Nucleus accumbens (tissue), 56 donors: Measurements from ENCODE around the gene UBE2E2.

ENCODE experiments used
- DNase-seq, 56 donors: peaks; one replicate each; lab custom pipeline; 2025; lab: John Stamatoyannopoulos, UW

Gene UBE2E2

DNA sequence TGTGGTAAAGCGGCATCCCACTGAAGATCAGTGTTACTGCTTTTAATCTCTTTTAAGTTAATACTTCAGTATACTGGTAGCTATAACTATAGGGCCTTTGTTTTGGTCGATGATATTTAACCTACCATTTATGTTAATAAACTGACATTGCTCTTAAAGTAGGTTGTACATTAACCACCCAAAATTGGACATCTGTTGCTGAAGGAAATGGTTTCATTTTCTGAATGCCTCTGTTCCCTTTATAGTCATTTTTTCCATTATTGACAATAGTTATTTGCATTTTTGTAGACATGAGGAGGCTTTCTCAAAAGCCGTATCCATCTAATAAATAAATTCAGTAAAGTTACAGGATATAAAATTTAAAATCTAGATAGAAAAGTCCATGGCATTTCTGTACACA is 350.2 kb downstream of the UBE2E2 start:
- DNase-seq = no peak

DNA sequence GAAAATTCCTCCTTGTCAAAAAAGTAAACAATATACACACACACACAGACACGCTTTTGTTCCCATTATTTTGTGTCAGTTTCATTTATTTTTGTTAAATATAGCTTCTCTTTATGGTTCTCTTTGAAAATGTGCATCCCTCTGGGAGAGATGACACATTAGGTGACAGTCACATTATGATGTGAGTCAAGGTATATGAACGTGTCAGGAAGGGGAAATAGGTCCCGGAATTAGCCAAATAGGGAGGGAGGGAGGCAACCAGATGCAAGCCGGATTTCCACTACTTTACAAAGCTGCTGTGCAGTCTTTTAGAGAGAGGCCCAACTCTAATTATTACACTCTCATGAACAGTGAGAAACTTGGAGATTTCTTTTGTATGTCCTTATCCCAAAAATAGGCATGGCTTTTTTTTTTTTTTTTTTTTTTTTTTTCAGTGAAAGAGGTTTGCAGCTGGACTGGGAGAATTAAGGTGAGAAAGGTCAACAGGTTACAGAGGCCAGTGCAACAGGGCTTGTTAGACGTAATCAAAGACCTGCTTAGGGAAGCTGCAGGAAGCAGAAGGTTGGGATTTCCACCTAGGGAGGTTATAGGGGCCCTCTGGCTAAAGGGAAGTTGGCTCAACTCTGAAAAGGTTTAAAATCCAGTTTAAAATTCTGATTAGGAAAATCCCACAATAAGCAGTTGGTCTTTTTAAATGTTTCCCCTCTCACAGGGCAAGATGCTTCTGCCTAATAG is 362.1 kb downstream of the UBE2E2 start:
- no peak for DNase-seq

DNA sequence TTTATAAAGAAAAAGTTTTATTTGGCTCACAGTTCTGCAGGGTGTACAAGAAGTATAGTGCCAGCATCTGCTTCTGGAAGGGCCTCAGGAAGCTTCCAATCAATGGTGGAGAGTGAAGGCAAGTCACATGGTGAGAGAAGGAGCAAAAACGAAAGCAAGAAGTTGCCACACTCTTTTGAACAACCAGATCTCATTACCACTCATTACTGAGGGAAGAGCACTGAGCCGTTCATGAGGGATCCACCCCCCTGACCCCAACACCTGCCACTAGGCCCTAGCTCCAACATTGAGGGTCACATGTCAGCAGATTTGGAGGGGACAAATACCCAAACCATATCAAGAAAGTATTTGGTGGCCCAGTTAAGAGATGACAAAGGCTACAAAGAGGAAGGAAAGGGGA is 363.4 kb downstream of the UBE2E2 start:
- DNase-seq = no peak

DNA sequence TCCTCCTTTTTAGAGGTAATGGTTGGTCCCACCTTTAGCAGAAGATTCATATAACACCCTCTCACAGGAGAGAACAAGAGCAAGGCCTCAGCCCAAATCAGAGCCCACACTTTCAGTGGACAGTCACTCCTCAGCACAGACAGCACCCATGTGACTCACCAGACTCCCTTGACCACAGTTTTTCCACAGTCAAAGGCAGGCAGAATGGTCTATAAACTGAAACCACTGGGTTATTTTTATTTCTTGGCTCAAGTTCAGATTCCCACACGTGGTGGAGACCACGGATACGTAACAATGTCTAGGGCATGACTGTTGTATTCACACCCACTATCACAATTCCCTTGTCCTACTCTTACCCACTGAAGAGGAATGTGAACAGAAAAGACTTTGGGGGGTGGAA is 364.8 kb downstream of the UBE2E2 start:
- DNase-seq = peak in 1 of 56 donors; percentile 16

DNA sequence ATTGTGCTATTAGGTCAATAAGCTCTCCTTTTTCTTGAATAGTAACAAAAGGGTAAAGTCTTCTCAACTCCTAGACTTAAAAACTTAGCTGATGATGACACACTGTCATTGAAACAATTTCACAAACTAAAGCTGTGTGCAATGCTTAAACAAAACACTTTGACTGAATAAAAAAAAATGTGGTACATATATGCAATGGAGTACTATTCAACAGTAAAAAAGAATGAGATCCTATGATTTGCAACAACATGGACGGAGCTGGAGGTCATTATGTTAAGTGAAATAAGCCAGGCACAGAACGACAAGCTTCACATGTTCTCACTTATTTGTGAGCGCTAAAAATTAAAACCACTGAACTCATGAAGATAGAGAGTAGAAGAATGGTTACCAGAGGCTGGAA is 370.7 kb downstream of the UBE2E2 start:
- no peak for DNase-seq

DNA sequence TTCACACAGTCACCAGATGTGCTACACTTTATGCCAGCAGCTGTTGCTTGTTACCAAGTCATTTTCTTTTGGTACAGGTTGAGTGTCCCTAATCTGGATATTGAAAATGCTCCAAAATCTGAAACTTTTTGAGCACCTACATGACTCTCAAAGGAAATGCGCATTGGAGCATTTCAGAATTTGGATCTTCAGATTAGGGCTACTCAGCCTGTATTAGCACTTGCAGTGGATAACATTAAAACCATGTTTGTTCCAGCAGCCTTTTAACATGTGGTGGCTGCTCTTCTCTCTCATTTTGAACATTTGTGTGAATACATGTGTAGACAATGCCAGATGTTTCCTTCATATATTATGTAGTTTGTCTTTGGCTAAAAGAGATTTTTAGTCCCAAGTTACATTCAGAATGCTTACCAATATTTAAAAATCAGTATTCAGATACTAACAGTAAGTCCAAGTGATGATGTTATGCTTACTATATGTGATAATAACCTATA is 371.7 kb downstream of the UBE2E2 start:
- no peak for DNase-seq

DNA sequence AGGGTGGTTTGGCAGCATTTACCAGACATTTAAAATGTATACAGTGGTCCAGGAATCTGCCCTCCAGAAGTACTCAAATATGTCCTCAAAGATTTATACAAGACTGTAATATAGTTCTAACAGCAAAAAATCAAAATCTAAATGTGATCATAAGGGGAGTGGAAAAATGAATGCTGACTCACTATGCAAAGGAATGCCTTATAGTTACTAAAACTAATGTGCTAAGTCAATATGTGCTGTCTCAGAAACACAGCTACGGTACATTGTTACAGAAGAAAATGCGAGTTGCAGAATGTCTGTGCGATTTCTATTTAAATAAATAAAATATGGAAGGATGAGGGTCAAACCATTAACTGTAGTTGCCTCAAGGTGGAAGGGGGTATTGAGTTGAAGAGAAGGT is 372.6 kb downstream of the UBE2E2 start:
- DNase-seq = no peak

DNA sequence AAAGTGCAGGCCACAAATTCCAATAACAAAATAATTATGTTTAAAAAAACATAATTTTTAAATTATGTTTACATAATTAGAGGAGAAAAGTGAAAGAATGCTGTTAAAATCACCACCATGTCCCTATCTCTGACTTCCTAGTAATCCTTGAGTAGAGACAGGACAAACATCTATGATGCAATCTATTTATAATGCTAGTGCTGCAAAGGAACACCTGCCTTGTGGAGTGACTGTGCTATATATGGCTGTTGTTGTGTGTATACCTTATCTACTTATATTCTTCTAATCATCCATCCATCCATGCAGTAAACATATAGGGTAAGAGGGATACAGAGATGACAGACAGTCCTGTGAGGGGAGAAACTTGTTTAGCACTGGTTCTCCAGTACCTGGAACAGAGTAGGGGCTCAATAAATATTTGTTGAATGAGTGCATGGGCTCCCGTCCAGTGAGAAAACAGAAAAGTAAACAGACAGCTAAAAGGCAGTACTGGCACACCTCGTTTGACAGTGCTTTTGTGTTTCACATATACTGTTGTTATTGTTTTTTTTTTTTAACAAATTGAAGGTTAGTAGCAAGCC is 373.3 kb downstream of the UBE2E2 start:
- DNase-seq = no peak

DNA sequence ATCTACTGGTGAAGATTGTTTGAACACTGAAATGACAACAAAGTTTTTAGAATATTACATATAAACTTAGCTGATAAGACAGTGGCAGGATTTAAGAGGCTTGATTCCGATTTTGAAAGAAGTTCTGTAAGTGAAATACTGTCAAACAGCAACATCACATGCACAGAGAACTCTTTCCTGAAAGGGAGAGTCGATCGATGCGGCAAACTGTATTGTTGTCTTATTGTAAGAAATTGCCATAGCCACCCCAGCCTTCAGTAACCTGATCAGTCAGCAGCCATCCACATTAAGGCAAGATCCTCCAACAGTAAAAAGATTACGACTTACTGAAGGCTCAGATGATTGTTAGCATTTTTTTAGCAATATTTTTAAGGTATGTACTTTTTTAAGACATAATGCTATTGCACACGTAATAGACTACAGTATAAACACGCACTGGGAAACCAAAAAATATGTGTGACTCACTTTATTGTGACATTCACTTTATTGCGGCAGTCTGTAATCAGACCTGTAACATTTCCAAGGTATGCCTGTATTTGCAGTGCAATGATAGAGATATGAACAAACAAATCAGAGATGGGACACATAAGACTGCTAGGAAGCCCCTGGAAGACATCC is 377.1 kb downstream of the UBE2E2 start:
- DNase-seq = no peak

DNA sequence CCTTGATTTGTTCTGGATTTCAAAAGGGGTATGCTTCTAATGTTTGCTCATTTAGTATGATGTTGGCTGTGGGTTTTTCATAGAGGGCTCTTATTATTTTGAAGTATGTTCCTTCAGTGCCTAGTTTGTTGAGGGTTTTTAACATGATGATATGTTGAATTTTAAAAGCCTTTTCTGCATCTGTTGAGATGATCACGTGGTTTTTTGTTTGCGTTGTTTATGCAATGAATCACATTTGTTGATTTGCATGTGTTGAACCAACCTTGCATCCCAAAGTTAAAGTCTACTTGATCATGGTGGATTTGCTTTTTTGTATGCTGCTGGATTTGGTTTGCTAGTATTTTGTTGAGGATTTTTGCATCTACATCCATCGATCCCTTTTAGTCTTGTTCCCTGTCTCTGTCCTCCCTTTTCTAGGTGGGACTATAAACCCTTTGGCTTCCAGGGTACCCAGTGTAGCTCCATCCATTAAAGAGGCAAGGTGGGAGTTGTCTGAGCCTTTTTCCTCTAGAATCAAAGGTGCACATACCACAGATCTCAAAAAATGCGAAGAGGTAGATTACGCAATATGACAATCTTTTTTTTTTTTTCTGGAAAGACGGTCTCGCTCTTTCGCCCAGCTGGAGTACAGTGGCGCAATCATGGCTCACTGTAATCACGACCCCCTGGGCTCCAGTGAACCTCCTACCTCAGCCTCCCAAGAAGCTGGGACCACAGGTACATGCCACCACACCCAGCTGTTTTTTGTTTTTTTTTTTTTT is 381.0 kb downstream of the UBE2E2 start:
- DNase-seq = no peak

DNA sequence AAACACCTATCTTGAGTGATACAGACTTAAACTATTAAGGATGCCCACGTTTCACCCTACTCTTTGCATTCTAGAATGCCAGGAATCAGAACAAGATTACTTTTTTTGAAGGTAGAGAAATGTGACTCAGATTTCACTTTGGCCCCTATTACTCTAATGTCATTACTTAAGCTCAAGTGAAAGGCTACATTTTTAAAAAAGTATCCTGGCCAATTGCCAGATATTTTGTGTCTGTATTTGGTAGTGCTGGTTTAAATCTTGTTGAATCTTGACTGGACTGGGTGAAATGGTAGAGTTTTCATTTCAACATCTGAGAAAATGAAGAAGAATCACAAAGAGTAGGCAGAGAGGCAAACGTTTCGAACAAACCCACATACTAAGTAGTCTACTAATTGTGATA is 384.4 kb downstream of the UBE2E2 start:
- no peak for DNase-seq

DNA sequence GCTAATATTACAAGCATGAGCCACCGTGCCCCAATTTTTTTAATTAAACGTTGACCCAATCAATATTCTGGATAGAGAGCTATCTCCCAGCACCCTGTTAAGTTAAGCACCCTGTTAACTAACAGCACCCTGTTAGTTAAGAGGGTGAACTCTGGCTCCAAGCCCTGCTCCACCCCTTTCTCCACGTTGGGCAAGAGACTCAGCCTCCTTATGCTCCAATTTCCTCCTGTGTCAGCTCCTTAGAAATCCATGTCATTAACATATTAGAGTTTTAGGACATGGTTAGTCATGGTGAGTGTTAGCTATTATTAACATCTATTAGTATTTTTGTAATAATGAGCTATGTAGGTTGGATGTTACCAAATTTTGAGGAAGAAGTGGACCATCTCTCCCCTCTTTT is 385.4 kb downstream of the UBE2E2 start:
- no peak for DNase-seq

DNA sequence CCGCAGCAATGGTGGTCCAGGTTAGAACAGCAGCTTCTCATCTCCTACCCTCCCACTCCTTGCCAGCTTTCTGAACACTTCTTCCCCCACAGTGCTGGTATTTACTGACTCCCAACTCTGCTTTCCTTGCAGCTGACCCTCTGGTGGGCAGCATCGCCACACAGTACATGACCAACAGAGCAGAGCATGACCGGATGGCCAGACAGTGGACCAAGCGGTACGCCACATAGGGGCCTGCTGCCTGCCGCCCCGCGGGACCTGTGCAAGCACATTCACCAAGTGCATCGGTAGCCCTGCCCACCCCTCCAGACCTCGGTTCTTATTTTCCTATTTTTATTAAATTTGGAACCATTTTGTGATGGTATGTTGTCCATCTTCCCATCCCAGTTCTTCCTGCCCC is 386.5 kb downstream of the UBE2E2 start:
- no peak for DNase-seq

DNA sequence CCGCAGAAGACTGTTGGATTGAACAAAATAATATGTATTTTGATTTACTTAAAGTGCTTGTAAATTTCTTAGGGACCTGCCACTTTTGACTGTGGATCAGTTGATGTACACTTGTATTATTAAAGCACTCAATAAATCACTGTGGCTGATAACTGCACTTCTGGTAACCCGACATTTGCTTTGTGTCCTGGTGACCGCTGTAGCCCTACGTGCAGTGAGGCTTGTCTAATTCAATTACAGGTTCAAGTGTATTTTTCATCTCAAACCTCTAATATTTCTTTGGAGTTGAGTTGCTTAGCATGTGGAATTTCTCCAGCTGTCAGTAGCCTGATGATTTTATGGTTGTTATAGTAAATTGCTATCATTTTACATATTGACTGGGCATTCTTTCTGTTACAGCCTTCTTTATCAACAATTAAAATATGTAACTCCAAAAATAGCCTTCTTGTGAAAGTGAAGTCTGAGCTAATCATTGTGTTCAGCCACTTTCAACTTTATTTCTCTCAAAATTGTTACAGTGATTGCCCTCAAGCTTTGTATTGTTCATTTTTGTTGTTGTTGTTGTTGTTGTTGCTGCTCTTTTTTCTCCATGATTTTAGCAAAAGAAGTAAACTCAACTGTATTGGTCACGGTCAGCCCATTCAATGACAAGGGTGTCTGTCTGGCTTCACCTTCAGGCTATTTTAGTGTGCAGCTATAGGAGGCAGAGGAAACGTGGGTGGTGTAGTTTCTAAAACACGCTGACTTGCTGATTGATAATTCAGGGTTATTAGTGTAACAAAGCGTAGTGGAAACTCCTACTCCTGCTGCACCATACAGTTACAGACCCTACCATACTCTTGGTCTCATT is 387.5 kb downstream of the UBE2E2 start:
- no peak for DNase-seq

DNA sequence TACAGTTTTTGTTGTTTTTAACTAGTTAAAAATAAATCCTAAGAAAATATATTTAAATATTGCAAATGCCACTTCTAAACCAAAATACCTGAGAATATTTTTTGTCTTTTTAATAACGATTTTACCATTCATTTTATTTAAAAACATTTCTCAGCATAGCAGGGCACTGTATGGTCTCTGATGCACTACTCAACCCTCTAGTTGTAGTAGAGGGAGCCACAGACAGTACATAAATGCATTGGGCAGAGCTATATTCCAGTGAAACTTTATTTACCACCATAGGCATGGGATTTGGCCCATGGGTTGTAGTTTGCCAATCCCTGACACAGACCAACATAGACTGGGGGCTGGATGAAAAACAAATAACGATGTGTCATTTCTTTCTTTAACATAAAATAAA is 388.2 kb downstream of the UBE2E2 start:
- no peak for DNase-seq

DNA sequence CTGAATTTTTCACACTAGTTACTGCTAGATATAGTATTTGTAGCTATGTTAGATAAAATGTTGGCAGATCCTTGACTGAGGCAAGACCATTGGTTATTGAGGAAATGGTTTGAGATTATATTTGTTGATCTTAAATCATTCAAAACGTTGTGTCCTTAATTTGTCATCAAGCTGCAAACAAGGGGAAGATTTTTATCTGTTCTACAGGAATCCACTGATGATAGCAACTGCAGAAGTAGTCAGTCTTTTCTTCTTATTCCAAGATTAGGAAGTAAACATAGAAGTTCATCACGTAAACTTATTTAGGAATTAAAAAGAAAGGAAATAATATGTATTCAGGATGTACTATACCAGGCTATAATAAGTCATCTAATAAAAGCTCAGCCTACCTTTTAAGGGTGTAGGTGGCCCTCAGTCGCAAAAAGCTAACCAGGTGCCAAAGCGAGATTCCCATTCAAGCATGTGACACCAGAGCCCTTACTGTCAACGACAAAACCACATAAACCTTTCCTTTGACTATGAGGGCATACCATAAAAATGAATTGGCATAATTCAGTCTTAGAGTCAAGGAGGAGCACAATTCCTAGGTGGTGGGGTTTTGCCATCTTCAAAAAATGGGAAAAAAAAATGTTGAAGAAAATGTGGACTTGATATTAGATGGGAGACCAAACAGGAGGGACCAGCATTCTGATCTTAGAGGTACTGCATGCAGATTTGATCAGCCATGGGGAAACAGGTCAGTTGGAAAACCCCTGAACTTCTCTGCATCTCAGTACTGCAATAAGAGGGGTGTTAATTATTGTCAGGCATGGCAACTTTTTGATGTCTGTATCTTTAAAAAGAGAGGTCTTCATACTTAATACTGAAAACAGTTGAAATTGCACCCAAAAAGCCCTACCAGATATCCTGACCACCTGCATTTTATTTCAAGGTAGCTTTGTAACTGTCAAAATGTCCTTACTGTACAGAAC is 390.1 kb downstream of the UBE2E2 start:
- no peak for DNase-seq

DNA sequence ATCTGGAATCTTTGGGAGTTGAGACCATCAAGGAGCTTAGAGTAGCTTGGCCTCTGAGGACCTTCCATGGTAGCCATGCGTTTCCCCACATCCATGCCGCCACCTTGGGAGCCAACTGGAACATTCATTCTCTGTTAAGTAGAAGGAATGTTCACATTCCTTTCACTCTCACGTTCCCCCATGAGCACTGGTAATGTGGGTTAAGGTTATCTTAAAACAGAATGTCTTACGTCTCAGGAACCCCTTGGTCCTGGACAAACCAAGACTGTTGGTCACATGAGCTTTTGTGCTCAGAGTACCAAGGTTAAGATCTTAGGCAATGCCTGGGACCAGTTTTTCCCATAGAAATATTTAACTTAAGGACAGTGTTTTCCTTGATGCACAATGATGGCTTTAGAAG is 390.9 kb downstream of the UBE2E2 start:
- DNase-seq = no peak

DNA sequence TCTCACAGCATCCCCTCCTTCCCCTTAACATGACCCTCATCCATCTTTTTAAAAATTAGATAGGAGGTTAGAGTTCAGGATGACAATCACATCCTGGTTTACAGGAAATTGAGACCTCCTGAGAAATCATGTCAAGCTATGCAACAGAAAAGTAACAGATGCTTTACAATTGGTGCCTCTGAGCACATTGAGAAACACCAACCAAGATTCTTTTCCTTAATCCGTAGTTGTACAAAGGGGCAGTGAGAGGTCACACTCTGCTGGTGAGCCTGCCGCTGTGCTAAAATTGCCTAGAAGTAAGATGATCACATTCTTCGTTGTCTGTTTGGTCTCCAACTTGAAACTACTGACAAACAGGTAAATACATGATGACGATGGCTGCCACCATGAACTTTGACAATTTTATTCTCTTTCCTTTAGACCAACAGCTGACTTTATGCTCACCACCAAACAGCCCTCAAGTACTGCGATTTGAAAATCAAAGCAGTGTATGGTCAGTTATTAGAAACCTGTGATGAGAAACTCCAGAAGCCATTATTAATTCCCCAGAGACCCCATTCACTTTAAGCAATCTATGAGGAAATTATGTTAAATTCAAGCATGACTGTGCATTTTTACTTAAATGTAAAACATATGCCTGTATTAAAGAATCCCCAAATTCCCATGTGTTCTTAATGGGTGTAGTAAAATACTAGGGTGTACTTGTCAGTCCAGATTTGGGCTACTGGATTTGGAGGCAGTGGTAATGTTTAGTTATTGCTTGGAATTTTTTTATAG is 392.0 kb downstream of the UBE2E2 start:
- DNase-seq = no peak
